ENCODE results near the gene IRF5. TPM values are rescaled to one million over a fixed set of nuclear protein-coding genes. Genes with fewer than 3 reads are reported as not detected.

Gene IRF5
- total RNA-seq, 1 experiment from 2014 or later, result 16.5 TPM

DNA sequence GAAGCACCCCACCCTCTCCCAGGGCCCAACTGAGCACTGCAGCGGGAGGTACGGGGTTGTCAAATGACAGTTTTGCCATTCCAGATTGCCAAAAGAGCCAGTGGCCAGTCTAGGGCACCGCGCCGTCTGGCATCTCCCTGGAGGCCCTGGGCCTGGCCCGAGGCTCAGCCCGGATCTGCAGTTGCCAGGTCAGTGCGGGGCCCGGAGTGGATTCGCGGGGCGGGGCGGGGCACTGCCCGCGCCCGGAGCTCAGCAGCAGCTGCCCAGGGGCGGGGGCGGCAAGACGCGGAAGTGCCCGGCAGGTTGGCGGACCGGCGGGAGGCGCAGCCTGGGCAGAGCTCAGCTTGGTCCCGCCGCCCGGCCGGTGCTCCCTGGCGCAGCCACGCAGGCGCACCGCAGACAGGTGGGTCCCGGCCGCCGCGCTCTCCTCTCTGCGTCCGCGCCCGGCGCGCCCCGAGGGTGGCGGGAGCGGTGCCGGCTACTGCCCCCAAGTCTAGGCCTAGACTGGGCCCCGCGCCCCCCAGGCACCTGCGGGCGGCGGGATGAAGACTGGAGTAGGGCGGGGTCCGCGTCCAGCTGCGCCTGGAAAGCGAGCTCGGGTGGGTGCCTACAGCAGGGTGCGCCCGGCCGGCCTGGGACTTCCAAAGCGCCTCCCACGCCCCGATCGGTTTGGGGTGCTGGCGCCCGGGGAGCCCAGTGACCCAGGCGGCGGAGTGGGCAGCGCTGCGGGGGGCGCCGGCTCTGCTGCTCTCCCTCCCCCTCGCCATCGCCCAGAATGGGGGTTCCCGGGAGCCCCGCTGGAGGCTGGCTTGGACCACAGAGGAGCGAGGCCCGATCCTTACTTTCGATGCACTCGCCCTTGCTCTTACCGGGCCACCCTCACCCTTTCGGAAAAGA, at the start of gene IRF5 (continued):
- TF ChIP-seq, protein P1, sequence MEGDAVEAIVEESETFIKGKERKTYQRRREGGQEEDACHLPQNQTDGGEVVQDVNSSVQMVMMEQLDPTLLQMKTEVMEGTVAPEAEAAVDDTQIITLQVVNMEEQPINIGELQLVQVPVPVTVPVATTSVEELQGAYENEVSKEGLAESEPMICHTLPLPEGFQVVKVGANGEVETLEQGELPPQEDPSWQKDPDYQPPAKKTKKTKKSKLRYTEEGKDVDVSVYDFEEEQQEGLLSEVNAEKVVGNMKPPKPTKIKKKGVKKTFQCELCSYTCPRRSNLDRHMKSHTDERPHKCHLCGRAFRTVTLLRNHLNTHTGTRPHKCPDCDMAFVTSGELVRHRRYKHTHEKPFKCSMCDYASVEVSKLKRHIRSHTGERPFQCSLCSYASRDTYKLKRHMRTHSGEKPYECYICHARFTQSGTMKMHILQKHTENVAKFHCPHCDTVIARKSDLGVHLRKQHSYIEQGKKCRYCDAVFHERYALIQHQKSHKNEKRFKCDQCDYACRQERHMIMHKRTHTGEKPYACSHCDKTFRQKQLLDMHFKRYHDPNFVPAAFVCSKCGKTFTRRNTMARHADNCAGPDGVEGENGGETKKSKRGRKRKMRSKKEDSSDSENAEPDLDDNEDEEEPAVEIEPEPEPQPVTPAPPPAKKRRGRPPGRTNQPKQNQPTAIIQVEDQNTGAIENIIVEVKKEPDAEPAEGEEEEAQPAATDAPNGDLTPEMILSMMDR (IDR thresholded peaks at IDR 0.05 in 2 of 3, conservative IDR thresholded peaks at IDR 0.05 in 1 of 3; ENCODE audit: borderline replicate concordance in 1 of 3, insufficient read depth in 1 of 3, low read depth in 2 of 3, low read length in 2 of 3), result no peak

DNA sequence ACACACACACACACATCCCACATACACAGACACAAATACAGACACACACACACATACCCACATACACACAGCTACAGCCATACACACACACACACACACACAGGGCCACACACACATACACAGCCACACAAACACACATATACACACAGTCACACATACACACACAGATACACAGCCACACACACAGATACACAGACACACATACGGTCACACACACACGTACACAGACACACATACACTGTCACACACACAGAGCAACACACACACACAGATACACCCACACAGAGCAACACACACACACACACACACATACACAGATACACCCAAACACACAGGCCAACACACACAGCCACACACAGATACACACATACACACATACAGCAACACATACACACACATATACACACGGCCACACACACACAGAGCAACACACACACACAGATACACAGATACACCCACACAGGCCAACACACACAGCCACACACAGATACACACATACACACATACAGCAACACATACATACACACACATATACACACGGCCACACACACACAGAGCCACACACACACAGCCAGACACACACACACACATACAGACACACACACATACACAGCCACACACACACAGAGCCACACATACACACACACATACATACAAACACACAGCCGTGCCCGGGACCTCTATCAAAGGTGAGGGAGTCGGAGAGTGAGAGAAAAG, 49.5 kb upstream of the IRF5 start:
- Histone ChIP-seq H3K9me2 (ENCODE audit: insufficient read depth) (no peaks in the 10 kb centered on the region), H3K4me3 (replicated peaks in 1 of 2; ENCODE audit: low read depth in 1 of 2, low read length in 2 of 2) (no peak overlapping the region), H3K36me3 (ENCODE audit: control insufficient read depth in 1 of 2, insufficient read depth in 2 of 2, low read length in 2 of 2) (no peaks in the 10 kb centered on the region), H3K9ac (ENCODE audit: low read length) (no peak overlapping the region), H4K20me1 (ENCODE audit: insufficient read depth) (no peaks in the 10 kb centered on the region), H3K4me2 (ENCODE audit: low read length) (no peak overlapping the region), H3K27ac (ENCODE audit: low read depth, low read length) (peak overlapping the region; percentile 19; the same call in 1 of the 2 replicates), H3K4me1 (ENCODE audit: control insufficient read depth in 1 of 2, insufficient read depth in 2 of 2, low read length in 2 of 2) (peaks cover 23 to 57% of the 10 kb centered on the region in 2 experiments), H2AFZ (ENCODE audit: low read depth, low read length, poor library complexity, severe bottlenecking) (no peak overlapping the region), H3K27me3 (ENCODE audit: insufficient read depth, low read length) (no peaks in the 10 kb centered on the region), H3K79me2 (ENCODE audit: insufficient read depth, low read length) (no peaks in the 10 kb centered on the region), H3K9me3 (ENCODE audit: control insufficient read depth in 1 of 2, insufficient read depth in 1 of 2, low read depth in 1 of 2, low read length in 2 of 2) (no peaks in the 10 kb centered on the region)
- DNase-seq (ENCODE audit: low read depth, low spot score) (no peak), ATAC-seq (no peak)
- no TSS peak for BruUV-seq (replicated peaks)
- TF ChIP-seq POLR2AphosphoS5 (IDR thresholded peaks at IDR 0.05; ENCODE audit: low read depth, low read length), result no peak
- no peak for TF ChIP-seq TCF7L2 (IDR thresholded peaks at IDR 0.05; ENCODE audit: borderline replicate concordance, extremely low read depth, insufficient read depth, insufficient read length)
- TF ChIP-seq CBX3 (IDR thresholded peaks at IDR 0.05; ENCODE audit: low read depth), result no peak
- no peak for TF ChIP-seq SP1 (IDR thresholded peaks at IDR 0.05; ENCODE audit: low read depth)
- TF ChIP-seq, protein P2, sequence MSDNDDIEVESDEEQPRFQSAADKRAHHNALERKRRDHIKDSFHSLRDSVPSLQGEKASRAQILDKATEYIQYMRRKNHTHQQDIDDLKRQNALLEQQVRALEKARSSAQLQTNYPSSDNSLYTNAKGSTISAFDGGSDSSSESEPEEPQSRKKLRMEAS (IDR thresholded peaks at IDR 0.05), result no peak
- no peak for TF ChIP-seq JUND (IDR thresholded peaks at IDR 0.05)
- TF ChIP-seq SIN3A (IDR thresholded peaks at IDR 0.05; ENCODE audit: low read depth), result no peak
- TF ChIP-seq, protein P3, sequence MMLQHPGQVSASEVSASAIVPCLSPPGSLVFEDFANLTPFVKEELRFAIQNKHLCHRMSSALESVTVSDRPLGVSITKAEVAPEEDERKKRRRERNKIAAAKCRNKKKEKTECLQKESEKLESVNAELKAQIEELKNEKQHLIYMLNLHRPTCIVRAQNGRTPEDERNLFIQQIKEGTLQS (IDR thresholded peaks at IDR 0.05), result no peak
- TF ChIP-seq, protein P4, sequence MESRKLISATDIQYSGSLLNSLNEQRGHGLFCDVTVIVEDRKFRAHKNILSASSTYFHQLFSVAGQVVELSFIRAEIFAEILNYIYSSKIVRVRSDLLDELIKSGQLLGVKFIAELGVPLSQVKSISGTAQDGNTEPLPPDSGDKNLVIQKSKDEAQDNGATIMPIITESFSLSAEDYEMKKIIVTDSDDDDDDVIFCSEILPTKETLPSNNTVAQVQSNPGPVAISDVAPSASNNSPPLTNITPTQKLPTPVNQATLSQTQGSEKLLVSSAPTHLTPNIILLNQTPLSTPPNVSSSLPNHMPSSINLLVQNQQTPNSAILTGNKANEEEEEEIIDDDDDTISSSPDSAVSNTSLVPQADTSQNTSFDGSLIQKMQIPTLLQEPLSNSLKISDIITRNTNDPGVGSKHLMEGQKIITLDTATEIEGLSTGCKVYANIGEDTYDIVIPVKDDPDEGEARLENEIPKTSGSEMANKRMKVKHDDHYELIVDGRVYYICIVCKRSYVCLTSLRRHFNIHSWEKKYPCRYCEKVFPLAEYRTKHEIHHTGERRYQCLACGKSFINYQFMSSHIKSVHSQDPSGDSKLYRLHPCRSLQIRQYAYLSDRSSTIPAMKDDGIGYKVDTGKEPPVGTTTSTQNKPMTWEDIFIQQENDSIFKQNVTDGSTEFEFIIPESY (IDR thresholded peaks at IDR 0.05; ENCODE audit: extremely low read depth, insufficient replicate concordance, low read length), result no peak
- no peak for TF ChIP-seq RAD21 (IDR thresholded peaks at IDR 0.05; ENCODE audit: low read depth)
- TF ChIP-seq CEBPB (IDR thresholded peaks at IDR 0.05; ENCODE audit: low read depth), result no peak
- no peak for TF ChIP-seq ZNF274 (IDR thresholded peaks at IDR 0.05; ENCODE audit: low read depth, low read length)
- TF ChIP-seq EGR1 (IDR thresholded peaks at IDR 0.05; ENCODE audit: low read depth), result no peak
- ChIA-PET RAD21 (ENCODE audit: low non-redundant PET in 1 of 2, low total read pairs in 2 of 2, uncharacterized antibody in 2 of 2, unreplicated experiment in 2 of 2) (no interaction called here), POLR2A (no interaction called here), CTCF (no interaction called here)
- intact Hi-C loops (cut with micrococcal nuclease), result no loop called here

All from HCT116 (cell line).